ENCODE measurements around the gene TMEM168.

GRCh38 chr7:112788778-112789343 is 1.3 kb downstream of the TMEM168 start:
- TF ChIP-seq PATZ1 (CRISPR knock-in tag; IDR thresholded peaks at IDR 0.05; ENCODE audit: borderline replicate concordance) (no peak), ZFP30 (CRISPR knock-in tag; IDR thresholded peaks at IDR 0.05) (no peak), ZFP3 (CRISPR knock-in tag; IDR thresholded peaks at IDR 0.05) (no peak), CSDC2 (CRISPR knock-in tag; IDR thresholded peaks at IDR 0.05) (no peak), RARB (CRISPR knock-in tag; IDR thresholded peaks at IDR 0.05) (no peak), TCF4 (CRISPR knock-in tag; IDR thresholded peaks at IDR 0.05; ENCODE audit: borderline replicate concordance) (no peak)
- TF ChIP-seq, protein P1, sequence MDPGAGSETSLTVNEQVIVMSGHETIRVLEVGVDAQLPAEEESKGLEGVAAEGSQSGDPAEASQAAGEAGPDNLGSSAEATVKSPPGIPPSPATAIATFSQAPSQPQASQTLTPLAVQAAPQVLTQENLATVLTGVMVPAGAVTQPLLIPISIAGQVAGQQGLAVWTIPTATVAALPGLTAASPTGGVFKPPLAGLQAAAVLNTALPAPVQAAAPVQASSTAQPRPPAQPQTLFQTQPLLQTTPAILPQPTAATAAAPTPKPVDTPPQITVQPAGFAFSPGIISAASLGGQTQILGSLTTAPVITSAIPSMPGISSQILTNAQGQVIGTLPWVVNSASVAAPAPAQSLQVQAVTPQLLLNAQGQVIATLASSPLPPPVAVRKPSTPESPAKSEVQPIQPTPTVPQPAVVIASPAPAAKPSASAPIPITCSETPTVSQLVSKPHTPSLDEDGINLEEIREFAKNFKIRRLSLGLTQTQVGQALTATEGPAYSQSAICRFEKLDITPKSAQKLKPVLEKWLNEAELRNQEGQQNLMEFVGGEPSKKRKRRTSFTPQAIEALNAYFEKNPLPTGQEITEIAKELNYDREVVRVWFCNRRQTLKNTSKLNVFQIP (CRISPR knock-in tag; IDR thresholded peaks at IDR 0.05; ENCODE audit: borderline replicate concordance, low read depth): no peak
- TF ChIP-seq, protein P2, sequence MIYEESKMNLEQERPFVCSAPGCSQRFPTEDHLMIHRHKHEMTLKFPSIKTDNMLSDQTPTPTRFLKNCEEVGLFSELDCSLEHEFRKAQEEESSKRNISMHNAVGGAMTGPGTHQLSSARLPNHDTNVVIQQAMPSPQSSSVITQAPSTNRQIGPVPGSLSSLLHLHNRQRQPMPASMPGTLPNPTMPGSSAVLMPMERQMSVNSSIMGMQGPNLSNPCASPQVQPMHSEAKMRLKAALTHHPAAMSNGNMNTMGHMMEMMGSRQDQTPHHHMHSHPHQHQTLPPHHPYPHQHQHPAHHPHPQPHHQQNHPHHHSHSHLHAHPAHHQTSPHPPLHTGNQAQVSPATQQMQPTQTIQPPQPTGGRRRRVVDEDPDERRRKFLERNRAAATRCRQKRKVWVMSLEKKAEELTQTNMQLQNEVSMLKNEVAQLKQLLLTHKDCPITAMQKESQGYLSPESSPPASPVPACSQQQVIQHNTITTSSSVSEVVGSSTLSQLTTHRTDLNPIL (CRISPR knock-in tag; IDR thresholded peaks at IDR 0.05; ENCODE audit: low read depth): no peak
